Uterus (tissue), 4 donors: ENCODE results near the gene FNBP1. TPM values are rescaled to one million over a fixed set of nuclear protein-coding genes. Genes with fewer than 3 reads are reported as not detected.

Experiments used
- DNase-seq, 2 donors: peaks; one replicate each; pipeline ENCODE4 v3.0.0-alpha.2; 2019 to 2020
- H3K27ac ChIP-seq, 2 donors: fragments of 200-600 bp; sonication (generic); 1 replicate in 1 of 2; 2 replicates in 1 of 2; pipeline ENCODE4 v1.5.1; 2016 to 2018
- H3K27me3 ChIP-seq, 2 donors: fragments of 200-600 bp; sonication (generic); one replicate each; pipeline ENCODE4 v1.5.1; 2018 to 2019; ENCODE audit warnings: control low read depth in 1 of 2
- H3K36me3 ChIP-seq, 2 donors: fragments of 200-600 bp; sonication (generic); one replicate each; pipeline ENCODE4 v1.5.1; 2019; ENCODE audit warnings: control low read depth in 1 of 2
- H3K4me1 ChIP-seq, 2 donors: fragments of 200-600 bp; sonication (generic); one replicate each; pipeline ENCODE4 v1.5.1; 2018 to 2019; ENCODE audit warnings: control low read depth in 1 of 2
- H3K4me3 ChIP-seq, 2 donors: fragments of 200-600 bp; sonication (generic); 1 replicate in 1 of 2; 2 replicates in 1 of 2; pipeline ENCODE4 v1.5.1; 2018 to 2019; ENCODE audit warnings: mild to moderate bottlenecking in 1 of 2
- H3K9me3 ChIP-seq, 2 donors: fragments of 200-600 bp; sonication (generic); one replicate each; pipeline ENCODE4 v1.5.1; 2019; ENCODE audit warnings: control low read depth in 1 of 2
- CTCF ChIP-seq, 4 experiments: fragments of 200-600 bp in 2 of 4; fragments of 450-650 bp in 2 of 4; sonication (generic) in 2 of 4; IDR thresholded peaks; one replicate each; pipeline ENCODE4 v1.5.1; 2016 to 2019; ENCODE audit warnings: antibody characterized with exemption in 4 of 4, mild to moderate bottlenecking in 2 of 4, moderate library complexity in 1 of 4
- POLR2A ChIP-seq, 2 donors: fragments of 450-650 bp; IDR thresholded peaks; one replicate each; pipeline ENCODE4 v1.6.1; 2016; ENCODE audit warnings: antibody characterized with exemption in 2 of 2, mild to moderate bottlenecking in 1 of 2, moderate library complexity in 1 of 2
- intact Hi-C: fragments of 100-400 bp; cut with DNase I; formaldehyde crosslinking; loops from one replicate; pipeline ENCODE4 v1.15.1; 2023; ENCODE audit warnings: low total_unique reads
- microRNA-seq: library from miRNA; unstranded; fragments of <30 nt; microRNA quantifications from one replicate; pipeline ENCODE4, GENCODE V29; 2016; ENCODE audit warnings: borderline microRNAs expressed, borderline replicate concordance
- small RNA-seq: library from RNA; depleted of rRNA; stranded (forward); fragments of <200 nt; gene quantifications from one replicate; pipeline ENCODE3, GENCODE V24; 2016
- total RNA-seq, 4 donors: library from RNA; depleted of rRNA in 3 of 4; stranded (reverse); fragments of >200 nt in 3 of 4; gene quantifications; one replicate each; pipeline versions ENCODE4 v1.1.0 to v1.2.4, GENCODE V29; 2014 to 2023
- donor health status: DM: yes; HTN: yes; CAD: no.

The FNBP1 gene
- total RNA-seq, 4 donors from 2014 or later = 18.5 to 102 (median 77.2) TPM

DNA sequence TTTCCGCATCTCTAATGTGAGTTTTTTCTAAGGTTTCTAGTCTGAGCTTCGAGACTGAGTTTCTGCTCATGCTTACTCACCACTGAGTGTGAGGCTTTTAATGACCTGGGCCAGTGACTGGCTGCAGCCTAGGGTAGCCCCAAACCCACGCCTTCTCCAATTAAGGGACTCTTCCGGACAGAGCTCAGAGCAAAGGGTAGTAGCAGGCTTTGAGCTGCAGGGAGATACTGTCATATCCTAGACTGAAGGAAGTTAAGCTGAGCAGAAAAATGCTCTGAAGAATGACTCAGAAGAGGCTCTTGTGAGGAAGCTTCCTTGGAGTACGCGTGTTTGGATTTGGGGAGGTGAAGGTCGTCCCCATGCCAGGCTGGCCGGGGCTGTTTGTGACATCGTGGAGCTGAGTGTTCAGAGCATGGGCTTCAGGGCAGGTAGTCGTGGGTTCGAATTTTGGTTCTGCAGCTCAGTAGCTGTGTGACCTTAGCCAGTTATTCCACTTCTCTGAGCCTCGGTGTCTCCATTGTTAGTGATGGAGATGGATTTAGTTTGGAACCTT lies 204.2 kb downstream of the FNBP1 start:
- Histone ChIP-seq H3K4me1 (peaks cover 6 to 14% of the 10 kb centered on the region in 2 donors), H3K27ac (no peak overlapping the region)
- TF ChIP-seq POLR2A (IDR thresholded peaks at IDR 0.05) = no peak
- no peak for TF ChIP-seq CTCF (IDR thresholded peaks at IDR 0.05)

More for the DNA sequence above, 204.2 kb downstream of the FNBP1 start:
- Histone ChIP-seq H3K9me3 (no peaks in the 10 kb centered on the region), H3K27me3 (no peaks in the 10 kb centered on the region), H3K4me3 (no peak overlapping the region), H3K36me3 (no peaks in the 10 kb centered on the region)
- no peak for DNase-seq
- intact Hi-C loops = no loop called here

Small RNA genes within 50 kb of the gene (microRNA-seq; reads per million reads assigned to microRNA genes)
- gene MIR6855 = not detected

Small RNA genes within 50 kb of the gene (small RNA-seq; reads per million reads assigned to genes)
- not detected for gene MIR6855

Other genes starting within 250 kb of the FNBP1 start
- gene TOR1B, start 240.0 kb downstream of the FNBP1 start, total RNA-seq = 10 to 100 TPM in 3 of 4 donors, 1 to 10 TPM in 1; 4.1 to 33.9 (median 13.2) TPM
- 10 to 100 TPM; 13.1 to 40.3 (median 33.0) TPM for gene TOR1A, start 219.1 kb downstream of the FNBP1 start, total RNA-seq
- gene C9orf78, start 207.9 kb downstream of the FNBP1 start, total RNA-seq = 10 to 100 TPM; 17.4 to 56.9 (median 35.0) TPM
- 10 to 100 TPM in 2 of 4 donors, 1 to 10 TPM in 2; 5.6 to 46.7 (median 11.1) TPM for gene USP20, start 207.7 kb downstream of the FNBP1 start, total RNA-seq
- gene GPR107, start 10.7 kb upstream of the FNBP1 start, total RNA-seq = 10 to 100 TPM; 10.8 to 41.5 (median 26.7) TPM
- gene NCS1, start 129.2 kb upstream of the FNBP1 start, total RNA-seq = 10 to 100 TPM in 3 of 4 donors, 1 to 10 TPM in 1; 4.1 to 99.3 (median 39.0) TPM
- gene HMCN2, start 222.6 kb upstream of the FNBP1 start, total RNA-seq = 10 to 100 TPM in 3 of 4 donors, 1 to 10 TPM in 1; 1.8 to 46.7 (median 24.4) TPM